ENCODE data around the gene RNASE9.
"Not testable (repeated sequence)": the region's sequence is repeated elsewhere in the genome, so short reads cannot be mapped to it uniquely, and the experiment has no call there.

Gene RNASE9

GRCh38 chr14:20572382-20572990 is 11.6 kb upstream of the RNASE9 start:
- DNase-seq, result not testable (repeated sequence)

- DNase-seq, result not testable (repeated sequence)
Measured at GRCh38 chr14:20570720-20571119, 9.9 kb upstream of the RNASE9 start.

DNA sequence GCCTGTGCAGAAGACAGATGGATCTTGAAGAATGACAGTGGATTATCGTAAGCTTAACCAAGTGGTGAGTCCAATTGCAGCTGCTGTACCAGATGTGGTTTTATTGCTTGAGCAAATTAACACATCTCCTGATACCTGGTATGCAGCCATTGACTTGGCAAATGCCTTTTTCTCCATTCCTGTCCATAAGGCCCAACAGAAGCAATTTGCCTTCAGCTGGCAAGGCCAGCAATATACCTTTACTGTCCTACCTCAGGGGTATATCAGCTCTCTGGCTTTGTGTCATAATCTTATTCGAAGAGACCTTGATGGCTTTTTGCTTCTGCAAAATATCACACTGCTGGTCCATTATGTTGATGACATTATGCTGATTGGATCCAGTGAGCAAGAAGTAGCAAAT is 9.0 kb upstream of the RNASE9 start:
- not testable (repeated sequence) for DNase-seq

DNA sequence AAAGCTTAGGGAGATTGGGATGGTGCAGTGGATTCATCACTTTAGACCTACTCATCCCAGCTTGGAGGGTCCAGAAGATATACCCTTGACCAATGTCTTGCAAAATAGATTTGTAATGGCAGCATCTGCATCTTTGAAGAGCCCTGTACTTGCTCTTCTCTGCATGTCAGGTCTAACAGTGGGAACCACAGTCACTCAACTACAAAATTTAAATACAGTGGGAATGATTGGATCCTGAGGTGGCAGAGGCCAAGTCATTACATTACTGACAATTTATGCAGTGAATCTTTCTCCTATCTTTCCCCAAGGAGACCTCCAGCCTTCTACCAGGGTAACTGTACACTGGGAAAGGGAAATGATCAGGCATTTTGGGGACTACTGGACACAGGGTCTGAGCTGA is 8.2 kb upstream of the RNASE9 start:
- no peak for DNase-seq

DNA sequence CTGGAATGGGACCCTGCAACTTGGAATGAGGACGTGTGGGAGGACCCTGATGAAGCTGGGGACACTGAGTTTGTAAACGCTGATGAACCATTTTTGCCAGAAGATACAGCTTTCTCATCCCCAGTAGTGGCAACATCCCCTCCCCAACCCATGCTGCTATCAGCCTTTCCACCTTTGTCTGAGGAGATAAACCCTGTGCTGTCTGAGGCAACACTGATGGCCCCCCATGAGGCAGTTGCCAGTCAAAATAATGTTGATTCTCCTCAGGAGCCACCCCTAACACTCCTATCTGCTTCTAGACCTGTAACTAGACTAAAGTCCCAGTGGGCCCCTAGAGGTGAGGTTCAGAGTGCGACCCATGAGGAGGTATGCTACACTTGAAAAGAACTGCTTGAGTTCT is 7.5 kb upstream of the RNASE9 start:
- no peak for DNase-seq

GRCh38 chr14:20567199-20567598 is 6.4 kb upstream of the RNASE9 start:
- DNase-seq, result not testable (repeated sequence)

GRCh38 chr14:20564501-20564997 is 3.7 kb upstream of the RNASE9 start:
- no peak for DNase-seq

GRCh38 chr14:20563971-20564370 is 3.1 kb upstream of the RNASE9 start:
- peak; percentile 69 for DNase-seq

GRCh38 chr14:20559461-20559904 is 1.4 kb downstream of the RNASE9 start:
- DNase-seq, result no peak

DNA sequence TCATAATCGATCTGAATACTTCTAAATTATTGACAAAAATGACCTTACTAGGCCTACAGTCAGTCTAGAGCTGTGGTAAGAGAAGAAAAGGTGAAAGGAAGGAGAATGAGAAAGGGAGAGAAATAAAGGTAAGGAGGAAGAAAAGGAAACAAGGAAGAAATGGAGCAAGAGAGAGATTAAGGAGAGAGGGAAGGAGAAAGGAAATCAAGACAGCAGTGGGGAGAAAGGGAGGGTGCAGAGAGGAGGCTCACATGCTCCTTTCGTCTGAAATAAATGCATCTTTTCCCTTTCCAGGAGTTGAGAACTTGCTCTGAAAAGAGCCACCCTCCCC is 3.7 kb downstream of the RNASE9 start:
- no peak for DNase-seq

DNA sequence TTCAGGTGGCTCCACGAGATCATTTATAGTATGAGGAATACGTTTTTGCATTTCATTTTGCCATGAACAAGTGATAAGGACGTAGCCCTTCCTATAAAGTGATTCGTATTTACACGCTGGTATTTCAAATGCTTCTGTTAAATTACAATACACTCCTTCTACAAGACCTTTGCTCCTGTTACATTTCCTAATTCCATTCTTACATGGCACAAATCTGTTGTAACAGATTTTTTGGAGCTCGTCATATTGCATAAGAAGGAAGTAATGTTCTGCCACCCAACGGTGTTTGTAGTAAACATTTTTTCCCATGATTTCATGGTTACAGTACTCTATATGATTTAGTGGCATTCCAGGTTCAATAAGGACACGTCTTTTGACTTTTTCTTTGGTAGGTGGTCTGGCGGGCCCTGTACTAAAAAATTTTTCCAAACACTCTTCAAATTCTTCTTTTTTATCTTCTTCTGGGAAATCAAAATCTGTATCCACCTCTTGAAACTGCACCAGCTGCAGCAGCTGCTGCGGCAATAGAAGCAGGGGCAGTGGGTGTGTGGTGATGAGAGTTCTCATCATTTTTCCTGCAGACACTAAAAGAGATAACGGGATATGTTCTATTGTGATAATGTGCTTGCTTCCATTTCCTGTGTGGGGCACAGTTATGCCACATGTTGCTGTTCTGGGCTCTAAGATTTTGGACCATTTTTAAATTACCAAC is 4.2 kb downstream of the RNASE9 start:
- peak; percentile 67 for DNase-seq

DNA sequence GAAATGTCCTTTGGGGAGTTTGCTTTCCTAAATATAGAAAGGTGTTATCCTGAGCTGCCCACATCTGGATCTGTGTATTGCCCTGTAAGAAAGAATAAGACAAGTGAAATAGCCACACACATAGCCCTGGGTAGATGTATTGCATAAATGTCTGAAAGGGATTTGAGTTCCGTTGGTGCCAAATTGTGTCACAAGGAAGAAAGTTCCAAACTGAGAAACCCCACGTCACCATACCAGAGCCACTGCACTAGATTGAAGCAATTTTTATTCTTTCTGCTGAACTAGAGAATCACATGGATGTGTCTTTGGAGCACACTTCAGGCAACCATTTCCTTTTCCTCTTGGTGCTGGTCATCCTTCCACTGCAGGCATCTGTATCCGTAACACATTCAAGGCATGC is 5.0 kb downstream of the RNASE9 start:
- DNase-seq, result no peak

GRCh38 chr14:20553024-20553423 is 7.8 kb downstream of the RNASE9 start:
- DNase-seq, result no peak

DNA sequence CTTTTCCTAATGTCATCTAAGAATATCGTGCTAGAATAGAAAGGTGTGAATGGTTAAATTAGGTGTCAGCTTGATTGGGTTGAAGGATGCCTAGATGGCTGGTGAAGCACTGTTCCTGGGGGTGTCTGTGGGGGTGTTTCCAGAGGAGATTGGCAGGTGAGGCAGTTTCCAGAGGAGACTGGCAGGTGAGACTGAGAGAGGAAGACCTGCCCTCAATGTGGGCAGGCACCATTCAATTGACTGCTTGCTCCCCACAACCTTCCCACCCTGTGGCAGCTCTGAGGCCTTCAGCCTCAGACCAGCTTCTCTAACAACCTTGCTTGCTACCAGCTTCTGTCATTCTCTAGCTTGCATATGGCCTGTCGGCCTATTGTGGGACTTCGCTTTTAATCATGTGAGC is 9.2 kb downstream of the RNASE9 start:
- no peak for DNase-seq

- no peak for DNase-seq
Measured at GRCh38 chr14:20550926-20551325, 9.9 kb downstream of the RNASE9 start.

DNA sequence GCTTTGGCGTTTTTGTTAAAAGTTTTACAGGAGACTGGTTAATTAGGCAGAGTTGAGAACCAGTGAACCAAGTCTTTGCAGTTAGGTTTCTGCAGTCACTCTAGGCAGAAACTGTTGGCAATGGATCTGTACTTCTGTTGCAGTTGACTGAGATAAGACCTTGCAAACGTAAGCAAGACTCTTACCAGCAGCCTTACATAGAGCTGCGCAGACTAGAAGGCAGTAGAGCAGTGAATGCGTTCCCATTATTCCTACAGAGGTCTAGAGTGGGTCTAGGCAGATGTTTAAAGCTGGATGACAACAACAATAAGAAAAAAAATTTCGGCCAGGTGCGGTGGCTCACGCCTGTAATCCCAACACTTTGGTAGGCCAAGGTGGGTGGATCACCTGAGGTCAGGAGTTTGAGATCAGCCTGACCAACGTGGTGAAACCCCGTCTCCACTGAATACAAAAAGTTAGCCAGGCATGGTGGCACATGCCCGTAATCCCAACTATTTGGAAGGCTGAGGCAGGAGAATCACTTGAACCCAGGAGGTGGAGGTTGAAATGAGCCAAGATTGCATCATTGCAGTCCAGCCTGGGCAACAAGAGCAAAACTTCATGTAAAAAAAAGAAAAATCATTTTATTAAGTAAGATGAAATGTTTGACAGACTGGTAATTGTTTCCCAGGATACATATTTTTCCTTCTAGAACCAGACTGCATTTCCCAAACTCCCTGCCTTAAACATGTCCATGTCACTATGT is 12.3 kb downstream of the RNASE9 start:
- no peak for DNase-seq

DNA sequence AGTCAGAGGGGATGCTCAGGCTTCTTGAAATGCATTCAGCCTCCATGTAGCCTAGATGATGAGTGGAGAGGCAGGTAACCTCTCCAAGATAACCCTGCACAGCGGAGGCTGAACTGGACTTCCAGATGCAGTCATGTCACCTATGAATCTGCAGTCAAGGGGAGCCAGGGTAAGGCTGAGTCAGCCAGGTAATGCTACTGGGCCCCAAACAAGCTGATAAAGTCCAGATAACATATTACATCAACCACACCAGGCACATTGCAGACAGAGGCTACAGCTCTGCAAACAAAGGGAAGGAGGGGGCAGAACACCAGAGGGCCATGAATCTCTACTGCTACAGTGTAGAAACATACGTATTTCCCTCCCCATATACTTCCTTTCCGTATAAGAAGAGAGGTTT is 14.0 kb downstream of the RNASE9 start:
- no peak for DNase-seq

DNA sequence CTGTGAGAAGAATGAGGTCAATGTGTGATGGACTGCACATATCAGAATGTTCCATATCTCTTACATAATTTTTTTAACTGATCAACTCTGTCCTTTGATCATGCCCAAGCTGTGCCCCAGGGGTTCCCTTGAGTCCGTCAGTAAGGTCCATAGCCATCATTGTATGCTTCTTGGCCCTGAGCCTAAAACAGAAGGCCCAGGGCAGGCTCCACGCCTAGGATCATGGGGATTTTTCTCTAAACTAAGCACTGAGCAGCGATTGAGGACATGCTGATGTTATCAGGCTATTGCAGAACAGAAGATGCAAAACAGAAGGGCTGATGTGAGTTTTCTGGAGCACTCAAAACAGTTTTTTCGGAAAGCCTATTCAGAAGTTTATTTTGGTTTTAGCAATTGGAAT is 20.9 kb downstream of the RNASE9 start:
- DNase-seq, result no peak

DNA sequence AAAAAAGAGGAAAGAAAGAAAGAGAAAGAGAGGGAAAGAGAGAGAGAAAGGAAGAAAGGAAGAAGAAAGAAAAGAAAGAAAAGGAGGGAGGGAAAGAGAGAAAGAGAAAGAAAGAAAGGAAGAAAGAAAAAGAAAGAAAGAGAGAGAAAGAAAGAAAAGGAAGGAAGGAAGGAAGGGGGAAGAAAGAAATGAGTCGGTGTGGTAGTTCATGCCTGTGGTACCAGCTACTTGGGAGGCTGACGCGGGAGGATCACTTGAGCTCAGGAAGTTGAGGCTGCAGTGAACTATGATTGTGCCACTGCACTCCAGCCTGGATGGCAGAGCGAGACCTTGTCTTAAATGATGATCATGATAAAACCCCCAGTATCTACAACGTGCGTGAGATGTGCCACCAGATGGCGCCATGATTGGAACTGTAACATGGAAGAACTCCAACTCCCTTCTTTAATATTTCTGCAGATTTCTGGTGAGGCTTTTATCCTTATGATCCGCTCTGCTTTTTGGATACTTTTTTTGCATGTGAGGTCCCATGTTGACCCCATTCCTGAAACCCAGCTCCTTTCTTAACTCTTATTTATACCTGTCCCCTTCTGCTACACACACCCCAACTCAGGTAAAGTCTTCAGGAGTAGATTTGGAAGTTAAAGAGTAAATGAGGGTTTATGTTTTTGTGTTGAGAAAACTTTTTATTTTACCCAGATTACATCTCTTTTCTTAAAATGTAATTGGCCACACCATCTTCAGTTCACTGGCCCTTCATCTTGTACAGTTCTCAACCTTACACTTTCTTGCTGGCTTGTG is 29.9 kb downstream of the RNASE9 start:
- peak; percentile 88 for DNase-seq

DNA sequence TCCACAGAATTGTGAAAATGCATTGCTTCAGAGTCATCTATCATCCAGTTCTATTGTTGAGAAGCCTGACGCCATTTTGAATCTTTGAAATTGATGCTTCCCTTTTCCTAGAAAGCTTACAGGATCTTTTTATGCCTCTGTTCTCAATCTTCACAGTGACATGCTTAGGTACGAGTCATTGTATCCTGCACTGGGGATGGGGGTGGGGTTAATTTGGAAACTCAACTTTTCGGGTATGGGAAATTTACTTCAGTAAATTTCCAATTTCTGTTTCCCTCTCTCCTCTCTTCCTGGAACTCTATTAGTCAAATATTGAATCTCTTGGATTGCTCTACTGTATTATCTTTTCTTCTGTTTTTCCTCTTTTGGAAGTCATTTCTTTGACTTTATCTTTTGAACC is 31.0 kb downstream of the RNASE9 start:
- DNase-seq, result no peak

- no peak for DNase-seq
Measured at GRCh38 chr14:20524027-20524426, 36.8 kb downstream of the RNASE9 start.

DNA sequence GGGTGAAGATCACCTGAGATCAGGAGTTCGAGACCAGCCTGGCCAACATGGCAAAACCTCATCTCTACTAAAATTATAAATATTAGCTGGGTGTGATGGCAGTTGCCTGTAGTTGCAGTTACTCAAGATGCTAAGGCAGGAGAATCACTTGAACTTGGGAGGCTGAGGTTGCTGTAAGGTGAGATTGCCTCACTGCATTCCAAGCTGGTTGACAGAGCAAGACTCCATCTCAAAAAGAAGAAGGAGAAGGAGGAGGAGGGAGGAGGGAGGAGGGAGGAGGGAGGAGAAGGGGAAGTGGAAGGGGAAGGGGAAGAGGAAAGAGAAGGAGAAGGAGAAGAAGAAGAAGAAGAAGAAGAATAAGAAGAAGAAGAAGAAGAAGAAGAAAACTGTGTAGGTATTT is 38.5 kb downstream of the RNASE9 start:
- no peak for DNase-seq

GRCh38 chr14:20516921-20517320 is 43.9 kb downstream of the RNASE9 start:
- no peak for DNase-seq
